Measurements from ENCODE around the gene RND1.
"Not testable (repeated sequence)": the region's sequence is repeated elsewhere in the genome, so short reads cannot be mapped to it uniquely, and the experiment has no call there.

The RND1 gene

DNA sequence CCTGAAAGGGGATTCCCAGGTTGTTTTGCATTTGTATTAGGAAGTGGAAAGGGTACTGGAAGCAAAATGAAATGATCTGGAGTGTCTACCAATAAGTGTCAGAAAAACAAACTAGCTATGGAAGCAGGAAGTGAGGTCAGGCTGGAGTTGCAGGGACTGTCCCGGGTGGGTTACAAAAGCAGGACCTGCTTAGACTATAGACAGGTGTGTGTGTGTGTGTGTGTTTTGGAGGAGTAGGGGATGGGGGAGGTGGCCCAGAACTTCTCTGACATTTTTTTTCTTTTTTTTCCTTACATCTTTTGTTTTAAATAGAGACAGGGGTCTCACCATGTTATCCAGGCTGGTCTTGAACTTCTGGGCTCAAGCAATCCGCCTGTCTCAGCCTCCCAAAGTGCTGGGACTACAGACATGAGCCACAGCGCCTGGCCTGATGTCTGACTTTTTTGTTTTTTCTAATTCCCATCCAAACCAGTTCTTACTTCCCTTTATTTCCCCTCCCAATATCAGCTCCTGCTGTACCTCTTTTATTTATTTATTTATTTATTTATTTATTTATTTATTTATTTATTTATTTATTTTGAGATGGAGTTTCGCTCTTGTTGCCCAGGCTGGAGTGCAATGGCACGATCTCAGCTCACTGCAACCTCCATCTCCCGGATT lies 512 bp upstream of the RND1 start:
- no peak for DNase-seq

DNA sequence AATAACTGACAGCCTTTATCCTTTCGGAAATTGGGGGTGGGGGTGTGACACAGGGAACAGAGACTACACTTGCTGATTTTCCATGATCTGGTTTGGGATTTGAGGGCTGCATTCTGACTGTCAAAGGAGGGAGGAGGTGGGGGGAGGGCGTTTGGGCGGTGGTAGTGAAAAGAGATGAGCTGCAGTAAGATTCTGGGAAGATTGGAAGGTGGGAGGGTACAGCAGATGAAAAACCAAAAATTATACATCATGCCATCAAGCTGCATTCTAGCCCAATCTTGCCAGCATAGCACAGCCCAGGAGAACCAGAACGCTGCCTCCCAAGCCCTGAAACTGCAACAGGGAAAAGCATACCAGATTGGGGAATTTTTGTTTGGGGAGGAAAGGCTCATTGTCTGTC lies 2.4 kb downstream of the RND1 start:
- no peak for DNase-seq

DNA sequence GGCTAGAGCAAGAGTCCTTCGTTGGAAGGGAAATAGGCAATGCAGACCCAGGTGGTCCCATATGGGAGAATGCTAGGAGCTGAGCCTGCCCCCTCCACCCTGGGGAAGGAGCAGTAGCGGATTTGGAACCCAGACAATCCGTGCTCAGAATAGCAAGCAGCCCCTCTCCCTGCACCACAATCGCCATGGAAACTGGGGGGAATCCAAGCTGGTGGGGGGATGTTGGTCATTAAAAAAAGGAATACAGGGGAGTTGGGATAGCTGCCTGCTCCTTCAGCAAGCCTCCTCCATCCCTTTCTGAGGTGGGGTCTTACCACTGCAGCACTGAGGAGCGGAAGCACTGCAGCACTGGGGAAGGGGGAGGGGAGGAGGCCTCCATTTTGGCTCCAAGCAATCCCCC lies 2.9 kb downstream of the RND1 start:
- no peak for DNase-seq

DNA sequence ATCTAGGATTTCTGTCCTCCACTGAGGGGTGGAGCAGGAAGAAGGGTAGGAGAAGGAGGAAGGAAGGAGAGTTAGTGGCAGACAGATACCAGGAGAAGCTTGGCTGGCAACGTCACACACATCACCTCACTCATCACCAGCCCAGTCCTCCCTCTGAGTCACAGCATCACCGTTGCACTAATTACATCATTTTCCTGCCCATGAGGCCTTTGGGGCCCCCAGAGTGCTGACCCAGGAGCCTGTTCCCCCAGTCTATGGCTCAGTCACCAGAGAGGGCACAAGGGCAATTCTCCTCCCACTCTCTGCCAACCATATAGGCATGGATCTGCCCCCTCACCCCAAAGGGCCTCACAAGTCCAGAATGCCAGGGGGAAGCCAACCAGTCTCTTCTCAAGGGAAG lies 4.6 kb downstream of the RND1 start:
- DNase-seq = no peak

DNA sequence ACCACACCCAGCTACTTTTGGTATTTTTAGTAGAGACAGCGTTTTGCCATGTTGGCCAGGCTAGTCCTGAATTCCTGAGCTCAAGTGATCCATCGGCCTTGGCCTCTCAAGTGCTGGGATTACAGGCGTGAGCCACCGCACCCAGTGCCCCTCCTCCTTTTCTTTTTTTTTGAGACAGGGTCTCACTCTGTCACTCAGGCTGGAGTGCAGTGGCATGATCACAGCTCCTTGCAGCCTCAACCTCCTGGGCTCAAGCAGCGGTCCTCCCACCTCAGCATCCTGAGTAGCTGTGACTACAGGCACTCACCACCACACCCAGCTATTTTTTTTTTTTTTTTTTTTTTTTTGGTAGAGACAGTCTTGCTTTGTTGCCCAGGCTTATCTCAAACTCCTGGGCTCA lies 5.4 kb downstream of the RND1 start:
- DNase-seq = not testable (repeated sequence)

DNA sequence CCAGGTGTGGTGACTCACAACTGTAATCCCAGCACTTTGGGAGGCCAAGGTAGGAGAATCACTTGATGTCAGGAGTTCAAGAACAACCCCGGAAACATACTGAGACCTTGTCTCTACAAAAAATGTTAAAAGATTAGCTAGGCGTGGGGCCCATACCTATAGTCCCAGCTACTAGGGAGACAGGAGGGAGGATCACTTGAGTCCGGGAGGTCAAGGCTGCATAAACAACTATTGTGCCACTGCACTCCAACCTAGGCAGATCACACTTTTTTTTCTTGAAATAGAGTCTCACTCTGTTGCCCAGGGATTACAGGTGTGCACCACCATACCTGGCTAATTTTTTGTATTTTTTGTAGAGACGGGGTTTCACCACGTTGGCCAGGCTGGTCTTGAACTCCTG lies 6.1 kb downstream of the RND1 start:
- DNase-seq = no peak

DNA sequence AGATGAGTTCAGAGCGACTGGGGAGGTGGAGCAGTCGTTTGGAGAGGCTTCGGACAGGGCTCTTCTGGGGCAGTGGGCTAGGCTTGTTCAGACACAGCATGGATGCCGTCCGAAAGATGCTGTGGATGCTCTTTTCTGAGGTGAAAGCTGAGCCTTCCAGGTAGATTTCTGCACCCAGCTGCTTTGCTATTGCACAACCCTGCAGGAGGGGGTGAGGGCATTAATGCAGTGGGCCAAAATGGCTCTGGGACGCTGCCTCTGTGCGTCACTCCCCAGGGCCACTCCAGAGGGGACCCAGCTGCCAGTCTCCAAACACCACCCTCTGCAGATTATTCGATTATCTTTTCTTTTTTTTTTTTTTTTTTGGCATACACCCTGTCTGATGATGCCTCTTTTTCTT lies 7.6 kb downstream of the RND1 start:
- DNase-seq = no peak

DNA sequence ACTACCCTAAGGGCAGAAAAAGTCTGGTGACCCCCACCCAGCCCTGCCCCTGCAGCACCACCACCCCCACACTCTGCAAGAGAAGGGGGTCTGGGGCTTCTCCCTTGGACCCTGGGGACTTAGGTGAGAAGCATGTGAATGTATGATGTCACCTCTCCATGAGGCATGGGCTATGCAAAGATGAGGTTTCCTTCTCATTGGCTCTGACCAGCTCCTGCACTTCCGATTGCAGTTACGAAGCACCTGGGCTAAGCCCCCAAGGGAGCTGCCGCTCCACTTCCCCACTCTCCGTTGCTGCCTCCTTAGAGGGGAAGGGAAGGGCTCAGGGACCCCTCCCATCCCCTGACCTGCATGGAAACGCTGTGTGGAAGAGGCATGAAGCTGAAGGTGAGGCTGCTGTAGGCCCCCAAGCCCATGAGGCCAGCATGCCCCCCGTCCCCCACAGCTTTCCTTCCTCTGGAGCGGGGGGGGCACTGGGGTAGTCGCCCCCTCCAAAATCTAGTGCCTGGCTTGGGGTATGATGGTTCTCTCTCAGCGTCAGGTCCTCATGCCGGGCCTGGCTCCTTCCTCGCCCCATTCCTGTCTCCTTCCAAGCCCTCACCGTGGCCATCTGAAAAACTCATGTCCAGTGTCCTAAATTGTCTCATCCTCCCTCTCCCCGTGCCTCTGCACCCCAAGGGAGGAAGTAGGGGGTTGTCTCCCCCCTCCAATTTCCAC lies 8.2 kb downstream of the RND1 start:
- DNase-seq = no peak

DNA sequence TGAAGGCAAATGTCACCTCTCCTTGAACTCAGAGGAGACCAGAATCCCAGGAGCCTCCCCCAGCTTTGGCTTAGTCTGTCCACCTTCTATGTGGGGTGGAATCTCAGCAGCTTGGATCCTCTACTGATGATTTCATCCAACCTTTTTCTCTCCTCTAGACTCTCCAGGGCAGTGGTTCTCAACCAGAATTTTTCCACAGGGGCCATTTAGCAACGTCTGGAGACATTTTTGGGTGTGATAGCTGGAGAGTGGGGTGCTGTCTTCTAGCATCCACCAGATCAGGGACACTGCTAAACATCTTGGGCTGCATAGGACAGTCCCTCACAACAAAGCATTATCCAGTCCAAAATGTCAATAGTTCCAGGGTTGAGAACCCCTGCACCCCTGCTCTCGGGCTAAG lies 9.3 kb downstream of the RND1 start:
- DNase-seq = no peak

DNA sequence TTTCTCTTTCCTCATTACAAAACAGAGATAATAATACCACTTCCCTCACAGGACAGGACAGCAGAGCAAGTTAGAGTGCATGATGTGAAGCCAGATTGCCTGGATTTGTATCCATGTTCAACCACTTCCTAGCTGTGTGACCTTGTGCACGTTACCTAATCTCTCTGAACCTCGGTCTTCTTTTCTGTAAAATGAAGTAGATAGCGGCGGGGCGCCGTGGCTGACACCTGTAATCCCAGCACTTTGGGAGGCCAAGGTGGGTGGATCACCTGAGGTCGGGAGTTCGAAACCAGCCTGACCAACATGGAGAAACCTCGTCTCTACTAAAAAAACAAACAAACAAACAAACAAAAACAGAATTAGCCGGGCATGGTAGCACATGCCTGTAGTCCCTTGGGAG lies 10.7 kb downstream of the RND1 start:
- DNase-seq = not testable (repeated sequence)

DNA sequence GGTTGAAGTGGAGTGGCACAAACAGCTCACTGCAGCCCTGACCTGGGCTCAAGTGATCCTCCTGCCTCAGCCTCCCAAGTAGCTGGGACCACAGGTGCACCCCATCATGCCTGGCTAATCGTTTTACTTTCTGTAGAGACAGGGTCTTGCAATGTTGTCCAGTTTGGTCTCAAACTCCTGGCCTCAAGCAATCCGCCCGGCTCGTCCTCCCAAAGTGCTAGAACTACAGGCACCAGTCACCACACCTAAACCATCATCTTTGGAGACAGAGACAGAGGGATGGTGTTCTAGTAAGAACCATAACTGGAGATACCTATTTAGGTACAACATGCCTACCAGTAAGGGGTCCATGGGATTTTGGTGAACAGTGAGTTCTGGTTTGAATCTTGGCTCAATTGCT lies 11.2 kb downstream of the RND1 start:
- DNase-seq = no peak

DNA sequence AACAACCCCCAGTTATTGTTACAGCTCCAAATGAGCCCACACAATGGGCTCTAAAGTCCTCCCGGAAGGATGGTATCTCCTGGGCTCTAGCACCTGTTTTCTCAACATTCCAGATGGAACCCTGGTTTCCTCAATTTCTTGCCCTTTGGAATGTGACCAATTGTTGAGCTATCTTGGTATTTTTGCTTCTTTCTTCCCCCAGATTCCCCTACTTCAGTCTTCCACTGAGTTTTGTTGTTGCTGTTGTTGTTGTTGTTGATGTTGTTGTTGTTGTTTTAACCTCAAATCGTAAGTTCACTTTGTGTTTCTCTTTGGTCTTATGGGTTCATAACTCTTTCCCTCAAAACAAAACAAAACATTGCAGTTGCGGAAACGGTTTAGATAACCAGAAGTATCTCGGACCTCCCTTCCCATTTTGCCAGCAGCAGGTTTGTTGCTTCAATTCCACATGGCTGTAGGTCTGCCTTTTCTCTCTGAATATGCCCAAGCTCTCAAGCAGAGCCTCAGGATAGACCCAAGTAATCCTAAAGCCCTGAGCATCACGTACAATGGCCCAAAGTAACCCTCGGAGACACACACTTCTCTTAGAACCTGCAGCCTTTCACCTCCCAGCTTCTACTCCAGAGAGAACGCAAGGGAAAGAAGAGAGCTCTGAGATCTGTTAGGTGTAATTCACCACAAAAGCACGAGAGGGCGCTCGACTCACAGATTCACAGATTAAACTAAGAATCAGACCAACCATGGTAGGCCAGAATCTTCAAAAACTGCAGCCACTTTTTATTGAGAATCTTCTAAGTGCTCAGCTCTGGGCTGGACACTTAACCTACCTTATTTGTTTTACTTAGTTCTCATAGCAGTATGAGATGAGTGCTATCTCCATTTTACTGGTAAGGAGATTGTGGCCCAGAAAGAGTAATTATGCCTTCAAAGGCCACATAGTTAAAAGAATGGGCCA lies 12.7 kb downstream of the RND1 start:
- DNase-seq = peak; percentile 91 to 93

DNA sequence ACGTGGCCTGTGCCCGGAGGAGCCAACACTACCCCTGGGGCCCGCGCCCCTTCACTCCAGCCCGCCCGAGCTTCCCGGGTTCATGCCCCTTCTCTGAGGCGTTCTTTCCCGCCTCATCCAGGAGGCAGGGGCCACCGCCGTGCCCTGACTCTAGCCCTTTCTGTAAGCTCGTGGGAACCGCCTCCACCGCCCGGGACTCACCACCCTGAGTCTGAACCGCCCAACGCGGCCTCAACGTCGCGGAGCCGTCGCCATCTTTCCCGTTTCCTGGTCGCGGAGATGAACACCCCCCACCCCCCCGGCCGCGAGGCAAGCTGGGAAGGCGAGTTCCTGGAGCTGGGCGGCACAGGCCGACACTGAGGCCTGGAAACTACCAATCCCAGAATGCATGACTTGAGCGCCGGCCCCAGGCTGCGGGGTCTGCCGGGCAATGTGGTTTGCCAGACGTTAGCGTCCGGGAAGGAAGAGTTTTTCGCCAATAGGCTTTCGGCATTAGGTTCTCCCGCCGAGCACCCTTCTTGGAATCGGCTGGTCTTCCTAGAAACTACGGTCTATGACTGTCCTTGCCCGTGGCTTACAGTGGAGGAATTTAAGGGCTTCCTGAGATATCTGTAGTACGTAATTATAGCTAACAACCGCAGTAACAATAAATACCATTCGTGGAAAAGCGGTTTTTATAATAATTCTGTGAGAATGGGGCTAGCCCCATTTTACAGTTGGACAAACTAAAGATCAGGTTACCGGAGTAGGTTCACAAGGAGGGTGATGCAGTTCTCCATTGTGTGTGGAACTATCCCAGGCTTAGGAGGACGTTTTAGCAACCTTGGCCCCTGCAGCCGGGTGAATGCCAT lies 13.6 kb downstream of the RND1 start, which contains the start of gene DDX23:
DDX23 (minus strand) TSS at position 281 of the 851 bp plus-strand sequence. CDS start 6,381 bp downstream, outside the sequence.
- DNase-seq = peak; percentile 88 to 97

DNA sequence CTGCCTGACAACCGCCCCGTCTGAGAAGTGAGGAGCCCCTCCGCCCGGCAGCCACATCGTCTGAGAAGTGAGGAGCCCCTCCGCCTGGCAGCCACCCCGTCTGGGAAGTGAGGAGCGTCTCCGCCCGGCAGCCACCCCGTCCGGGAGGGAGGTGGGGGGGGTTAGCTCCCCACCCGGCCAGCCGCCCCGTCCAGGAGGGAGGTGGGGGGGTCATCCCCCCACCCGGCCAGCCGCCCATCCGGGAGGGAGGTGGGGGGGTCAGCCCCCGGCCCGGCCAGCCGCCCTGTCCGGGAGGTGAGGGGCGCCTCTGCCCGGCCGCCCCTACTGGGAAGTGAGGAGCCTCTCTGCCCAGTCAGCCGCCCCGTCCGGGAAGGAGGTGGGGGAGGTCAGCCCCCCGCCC lies 23.6 kb downstream of the RND1 start:
- not testable (repeated sequence) for DNase-seq

DNA sequence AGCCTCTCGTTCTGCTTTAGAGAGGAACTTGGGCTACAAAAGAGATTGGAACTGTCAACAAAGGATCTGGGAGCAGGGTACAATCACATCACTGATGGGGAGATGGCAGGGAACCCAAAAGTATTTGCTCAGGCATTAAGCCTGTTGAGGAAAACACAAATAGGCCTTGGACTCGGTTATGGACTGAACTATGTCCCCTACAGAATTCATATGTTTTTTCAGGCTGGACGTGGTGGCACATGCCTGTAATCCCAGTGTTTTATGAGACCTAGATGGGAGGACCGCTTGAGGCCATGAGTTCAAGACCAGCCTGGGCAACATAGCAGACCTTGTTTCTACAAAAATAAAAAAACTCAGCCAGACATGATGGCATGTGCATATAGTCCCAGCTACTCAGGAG lies 27.6 kb downstream of the RND1 start:
- no peak for DNase-seq

DNA sequence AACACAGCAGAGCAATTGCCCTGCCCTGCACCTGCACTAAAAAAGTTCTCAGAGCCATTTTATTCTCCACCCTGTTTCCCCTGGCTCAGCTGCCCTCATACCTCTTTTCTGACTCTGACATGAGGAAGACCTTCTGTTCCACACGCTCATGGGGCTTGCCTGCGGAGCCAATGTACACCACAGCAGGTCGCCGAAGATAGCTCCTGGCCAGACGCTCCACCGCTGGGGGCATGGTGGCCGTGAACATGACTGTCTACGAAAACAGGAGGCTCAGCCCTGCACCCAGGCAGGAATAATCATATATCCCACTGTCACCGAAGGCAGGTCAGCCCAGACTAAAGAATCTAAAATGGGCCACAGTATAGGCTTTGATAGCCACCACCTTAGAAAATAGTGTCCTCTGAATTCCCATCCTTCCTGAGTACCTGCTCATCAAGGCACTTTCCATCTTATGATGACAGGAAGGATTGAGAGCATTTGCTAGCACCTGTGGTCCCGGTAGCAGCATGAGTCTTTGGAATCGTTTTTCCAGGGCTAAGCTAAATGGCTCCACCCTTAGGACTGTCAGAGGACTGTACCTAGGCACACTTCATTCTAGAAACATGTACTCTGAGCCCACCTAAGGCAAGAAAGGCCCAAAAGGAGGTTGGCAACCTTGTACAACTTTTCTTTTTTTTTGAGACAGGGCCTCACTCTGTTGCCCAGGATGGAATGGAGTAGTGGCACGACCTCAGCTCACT lies 33.2 kb downstream of the RND1 start:
- DNase-seq = no peak

DNA sequence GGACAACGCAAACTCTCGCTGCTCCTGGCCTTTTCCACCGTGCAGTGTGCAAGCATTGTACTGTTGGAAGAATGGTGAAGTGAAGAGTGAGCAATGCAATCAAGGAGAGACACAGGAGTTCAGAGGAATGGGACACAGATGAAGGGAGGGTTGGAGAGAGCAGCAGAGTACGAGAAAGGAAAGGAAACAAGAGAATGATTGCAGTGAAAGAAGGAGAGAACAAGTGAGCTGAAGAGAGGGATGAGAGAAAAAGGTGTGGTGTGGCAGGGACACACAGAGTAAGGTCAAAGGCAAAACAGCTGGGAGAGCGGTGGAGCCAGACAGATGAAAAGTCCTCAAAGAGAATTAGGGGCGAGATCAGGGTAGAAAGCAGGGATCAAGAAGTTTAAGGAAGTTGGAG lies 34.4 kb downstream of the RND1 start:
- no peak for DNase-seq

DNA sequence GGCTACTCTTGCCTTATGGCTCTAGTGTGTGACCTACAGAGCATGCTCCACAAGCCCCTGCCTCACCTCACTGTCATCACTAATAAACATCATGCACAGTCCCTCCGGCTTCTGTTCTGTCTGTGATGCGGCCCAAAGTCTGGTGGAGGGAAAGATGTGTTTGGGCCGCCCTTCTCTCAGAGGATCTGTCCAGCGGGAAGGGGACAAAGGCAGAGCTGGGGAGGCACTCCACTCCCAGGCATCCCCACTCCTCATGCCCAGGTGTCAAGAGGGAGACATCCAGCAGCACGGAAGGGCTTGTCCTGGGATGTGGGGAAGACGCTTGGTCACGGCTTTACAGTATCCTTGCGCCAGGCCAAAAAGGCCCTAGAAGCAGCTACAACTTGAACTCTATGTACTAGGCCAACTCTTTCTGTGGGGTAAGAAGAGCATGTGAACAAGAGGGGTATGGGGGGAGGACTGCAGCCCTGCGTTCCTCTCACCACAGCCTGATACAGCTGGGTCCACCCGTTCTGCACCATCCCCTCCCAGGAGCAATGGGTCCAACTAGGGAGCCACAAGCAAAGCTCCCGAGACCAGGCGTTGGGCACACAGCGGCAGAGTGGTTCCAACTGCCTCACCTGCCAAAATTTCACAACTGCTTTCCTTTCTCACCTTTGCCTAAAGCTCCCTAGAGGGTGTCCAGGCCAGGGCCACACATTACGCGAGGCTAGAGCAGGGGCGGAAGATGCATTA lies 36.7 kb downstream of the RND1 start:
- DNase-seq = no peak

DNA sequence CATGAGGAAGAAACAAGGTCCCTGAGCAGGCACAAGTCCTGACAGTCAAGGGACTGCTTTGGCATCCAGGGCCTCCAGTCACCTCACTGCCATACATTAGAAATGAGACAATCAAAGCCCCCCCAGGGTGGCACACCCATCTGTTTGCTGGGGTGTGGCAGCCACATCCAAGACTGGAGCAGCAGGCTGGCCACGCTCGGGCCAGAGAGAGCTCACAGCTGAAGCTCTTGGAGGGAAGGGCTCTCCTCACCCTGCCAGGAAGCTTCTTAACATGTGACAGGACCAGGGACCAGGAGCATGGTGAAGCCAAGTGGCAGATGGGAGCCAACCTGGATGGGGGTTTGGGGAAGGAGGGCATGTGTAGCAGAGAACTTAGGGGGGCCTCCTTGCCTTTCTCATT lies 37.4 kb downstream of the RND1 start:
- DNase-seq = no peak

DNA sequence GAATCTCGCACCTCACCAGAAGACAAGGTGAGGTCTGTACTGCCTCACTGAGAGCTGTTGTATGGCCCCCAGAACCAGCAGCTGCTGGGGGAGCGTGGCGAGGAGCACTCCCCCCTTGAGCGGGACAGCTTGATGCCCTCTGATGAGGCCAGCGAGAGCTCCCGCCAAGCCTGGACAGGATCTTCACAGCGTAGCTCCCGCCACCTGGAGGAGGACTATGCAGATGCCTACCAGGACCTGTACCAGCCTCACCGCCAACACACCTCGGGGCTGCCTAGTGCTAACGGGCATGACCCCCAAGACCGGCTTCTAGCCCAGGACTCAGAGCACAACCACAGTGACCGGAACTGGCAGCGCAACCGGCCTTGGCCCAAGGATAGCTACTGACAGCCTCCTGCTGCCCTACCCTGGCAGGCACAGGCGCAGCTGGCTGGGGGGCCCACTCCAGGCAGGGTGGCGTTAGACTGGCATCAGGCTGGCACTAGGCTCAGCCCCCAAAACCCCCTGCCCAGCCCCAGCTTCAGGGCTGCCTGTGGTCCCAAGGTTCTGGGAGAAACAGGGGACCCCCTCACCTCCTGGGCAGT lies 38.1 kb downstream of the RND1 start:
- no peak for DNase-seq

DNA sequence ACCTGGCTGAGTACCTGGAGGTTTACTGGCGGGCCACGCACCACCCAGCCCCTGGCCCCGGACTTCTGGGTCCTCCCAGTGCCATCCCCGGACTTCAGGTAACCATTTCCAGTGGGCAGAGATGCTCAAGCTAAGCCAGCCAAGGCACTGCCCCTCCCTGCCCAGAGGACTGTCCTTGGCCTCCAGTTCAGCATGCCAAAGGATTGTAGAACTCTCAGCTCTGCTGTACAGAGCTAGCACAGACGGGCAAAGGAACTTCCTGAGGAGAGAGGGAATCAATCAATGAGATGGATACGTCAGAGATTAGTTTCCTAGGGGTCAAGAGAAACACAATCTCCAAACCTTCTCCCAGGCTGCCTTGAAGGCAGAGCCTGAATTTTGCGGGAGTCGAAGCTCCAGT lies 38.6 kb downstream of the RND1 start:
- no peak for DNase-seq

Measured in NCI-H446 (cell line).